22Rv1 (cell line): ENCODE data around the gene HSDL1.
"Not testable (repeated sequence)": the region's sequence is repeated elsewhere in the genome, so short reads cannot be mapped to it uniquely, and the experiment has no call there.

Experiments used
- H3K27ac ChIP-seq: fragments of 450-650 bp; 2 replicates; pipeline ENCODE4 v1.5.1; 2017
- CTCF ChIP-seq: fragments of 450-650 bp; IDR thresholded peaks from 2 replicates; pipeline ENCODE4 v1.5.1; 2017; ENCODE audit warnings: mild to moderate bottlenecking
- ZFX ChIP-seq: fragments of 450-650 bp; IDR thresholded peaks from 2 replicates; pipeline ENCODE4 v1.6.1; 2017; ENCODE audit warnings: antibody characterized with exemption, borderline replicate concordance

The HSDL1 gene

GRCh38 chr16:84131117-84131516 lies 13.9 kb downstream of the HSDL1 start:
- no peak overlapping the region for H3K27ac ChIP-seq
- no peak for TF ChIP-seq CTCF
- TF ChIP-seq ZFX = no peak

GRCh38 chr16:84124257-84125073 lies 20.5 kb downstream of the HSDL1 start:
- no peak for TF ChIP-seq CTCF
- no peak for TF ChIP-seq ZFX
- no peak overlapping the region for H3K27ac ChIP-seq

- no peak overlapping the region for H3K27ac ChIP-seq
- TF ChIP-seq ZFX = no peak
- TF ChIP-seq CTCF = no peak
Measured at GRCh38 chr16:84121007-84121406, 24.0 kb downstream of the HSDL1 start.

GRCh38 chr16:84120023-84120422 lies 25.0 kb downstream of the HSDL1 start:
- TF ChIP-seq ZFX = no peak
- no peak for TF ChIP-seq CTCF
- no peak overlapping the region for H3K27ac ChIP-seq

- no peak for TF ChIP-seq CTCF
- TF ChIP-seq ZFX = no peak
- H3K27ac ChIP-seq = no peak overlapping the region
Measured at GRCh38 chr16:84119368-84119767, 25.6 kb downstream of the HSDL1 start.

GRCh38 chr16:84118315-84118714 lies 26.7 kb downstream of the HSDL1 start:
- not testable (repeated sequence) for H3K27ac ChIP-seq

GRCh38 chr16:84117494-84117843 lies 27.5 kb downstream of the HSDL1 start:
- TF ChIP-seq CTCF (no peak), ZFX (no peak)
- peak overlapping the region; percentile 90 for H3K27ac ChIP-seq
